Prostate gland (tissue), 2 donors: ENCODE measurements around the gene HIGD1A.

ENCODE experiments used
- POLR2A ChIP-seq: fragments of 450-650 bp; IDR thresholded peaks from one replicate; pipeline ENCODE4 v1.6.1; 2016; ENCODE audit warnings: antibody characterized with exemption, mild to moderate bottlenecking
- TF ChIP-seq, protein P1 (sequence below), 4 experiments: fragments of 200-600 bp in 2 of 4; fragments of 450-650 bp in 2 of 4; sonication (generic) in 2 of 4; IDR thresholded peaks; 1 replicate in 3 of 4; 2 replicates in 1 of 4; pipeline ENCODE4 v1.5.1; 2016 to 2019; ENCODE audit warnings: antibody characterized with exemption in 4 of 4, mild to moderate bottlenecking in 2 of 4, moderate library complexity in 2 of 4

GRCh38 chr3:42822828-42823227 lies 18.5 kb upstream of the HIGD1A start:
- TF ChIP-seq, protein P1, sequence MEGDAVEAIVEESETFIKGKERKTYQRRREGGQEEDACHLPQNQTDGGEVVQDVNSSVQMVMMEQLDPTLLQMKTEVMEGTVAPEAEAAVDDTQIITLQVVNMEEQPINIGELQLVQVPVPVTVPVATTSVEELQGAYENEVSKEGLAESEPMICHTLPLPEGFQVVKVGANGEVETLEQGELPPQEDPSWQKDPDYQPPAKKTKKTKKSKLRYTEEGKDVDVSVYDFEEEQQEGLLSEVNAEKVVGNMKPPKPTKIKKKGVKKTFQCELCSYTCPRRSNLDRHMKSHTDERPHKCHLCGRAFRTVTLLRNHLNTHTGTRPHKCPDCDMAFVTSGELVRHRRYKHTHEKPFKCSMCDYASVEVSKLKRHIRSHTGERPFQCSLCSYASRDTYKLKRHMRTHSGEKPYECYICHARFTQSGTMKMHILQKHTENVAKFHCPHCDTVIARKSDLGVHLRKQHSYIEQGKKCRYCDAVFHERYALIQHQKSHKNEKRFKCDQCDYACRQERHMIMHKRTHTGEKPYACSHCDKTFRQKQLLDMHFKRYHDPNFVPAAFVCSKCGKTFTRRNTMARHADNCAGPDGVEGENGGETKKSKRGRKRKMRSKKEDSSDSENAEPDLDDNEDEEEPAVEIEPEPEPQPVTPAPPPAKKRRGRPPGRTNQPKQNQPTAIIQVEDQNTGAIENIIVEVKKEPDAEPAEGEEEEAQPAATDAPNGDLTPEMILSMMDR (IDR thresholded peaks at IDR 0.05), result no peak
- TF ChIP-seq POLR2A, result no peak
